Kidney epithelial cell (primary cell): ENCODE data around the gene DTNB. TPM values are rescaled to one million over a fixed set of nuclear protein-coding genes. Genes with fewer than 3 reads are reported as not detected.

Source experiments
- DNase-seq: peaks from one replicate; pipeline ENCODE4 v3.0.0-alpha.2; 2010; ENCODE audit warnings: low read depth
- H3K27me3 ChIP-seq: 2 replicates; pipeline ENCODE4 v1.6.0; 2011; ENCODE audit warnings: low read length; ENCODE audit not compliant: control insufficient read depth, insufficient read depth
- H3K36me3 ChIP-seq: 2 replicates; pipeline ENCODE4 v1.5.1; 2011; ENCODE audit warnings: low read length; ENCODE audit not compliant: control insufficient read depth, insufficient read depth
- H3K4me3 ChIP-seq: 2 replicates; pipeline ENCODE4 v1.5.1; 2011; ENCODE audit warnings: low read depth, mild to moderate bottlenecking, control low read depth, low read length
- CTCF ChIP-seq: IDR thresholded peaks from 2 replicates; pipeline ENCODE4 v1.5.1; 2011; ENCODE audit warnings: mild to moderate bottlenecking, moderate library complexity, low read length, control low read depth, inconsistent platforms; ENCODE audit not compliant: insufficient read depth, poor library complexity, severe bottlenecking
- total RNA-seq: library from RNA; depleted of rRNA; stranded (reverse); fragments of >200 nt; gene quantifications from 2 replicates; pipeline ENCODE4 v1.2.3, GENCODE V29; 2015

DTNB gene
- total RNA-seq, 1 donor from 2014 or later = 16.9 TPM

GRCh38 chr2:25523060-25523459 is 150.3 kb downstream of the DTNB start:
- no peaks in the 10 kb centered on the region for H3K36me3 ChIP-seq

GRCh38 chr2:25521665-25522387 is 151.6 kb downstream of the DTNB start:
- peak; percentile 81 for TF ChIP-seq CTCF
- no peak overlapping the region for H3K4me3 ChIP-seq
- H3K36me3 ChIP-seq = no peaks in the 10 kb centered on the region
- H3K27me3 ChIP-seq = no peaks in the 10 kb centered on the region
- DNase-seq = peak; percentile 7

More at GRCh38 chr2:25523060-25523459, 150.3 kb downstream of the DTNB start:
- TF ChIP-seq CTCF = no peak
- H3K4me3 ChIP-seq = no peak overlapping the region
- DNase-seq = no peak
- no peaks in the 10 kb centered on the region for H3K27me3 ChIP-seq

DNA sequence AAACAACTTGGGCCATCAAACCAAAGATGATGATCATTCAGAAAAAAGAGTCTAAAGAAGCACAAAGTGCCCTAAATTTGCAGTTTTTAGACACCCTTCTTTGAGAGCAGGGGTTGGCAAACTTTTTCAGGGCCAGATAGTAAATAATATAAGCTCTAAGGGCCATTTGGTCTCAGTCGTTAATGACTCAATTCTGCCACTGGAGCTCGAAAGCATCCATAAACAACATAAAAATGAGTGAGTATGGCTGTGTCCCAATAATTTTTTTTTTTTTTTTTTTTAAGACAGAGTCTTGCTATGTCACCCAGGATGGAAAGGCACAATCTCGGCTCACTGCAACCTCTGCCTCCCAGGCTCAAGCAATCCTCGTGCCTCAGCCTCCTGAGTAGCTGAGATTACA is 152.3 kb downstream of the DTNB start:
- DNase-seq = no peak
- no peak for TF ChIP-seq CTCF
- Histone ChIP-seq H3K27me3 (no peaks in the 10 kb centered on the region), H3K36me3 (no peaks in the 10 kb centered on the region), H3K4me3 (no peak overlapping the region)

- Histone ChIP-seq H3K4me3 (no peak overlapping the region), H3K27me3 (no peaks in the 10 kb centered on the region), H3K36me3 (no peaks in the 10 kb centered on the region)
- no peak for DNase-seq
- no peak for TF ChIP-seq CTCF
Measured at GRCh38 chr2:25517701-25518100, 155.7 kb downstream of the DTNB start.

DNA sequence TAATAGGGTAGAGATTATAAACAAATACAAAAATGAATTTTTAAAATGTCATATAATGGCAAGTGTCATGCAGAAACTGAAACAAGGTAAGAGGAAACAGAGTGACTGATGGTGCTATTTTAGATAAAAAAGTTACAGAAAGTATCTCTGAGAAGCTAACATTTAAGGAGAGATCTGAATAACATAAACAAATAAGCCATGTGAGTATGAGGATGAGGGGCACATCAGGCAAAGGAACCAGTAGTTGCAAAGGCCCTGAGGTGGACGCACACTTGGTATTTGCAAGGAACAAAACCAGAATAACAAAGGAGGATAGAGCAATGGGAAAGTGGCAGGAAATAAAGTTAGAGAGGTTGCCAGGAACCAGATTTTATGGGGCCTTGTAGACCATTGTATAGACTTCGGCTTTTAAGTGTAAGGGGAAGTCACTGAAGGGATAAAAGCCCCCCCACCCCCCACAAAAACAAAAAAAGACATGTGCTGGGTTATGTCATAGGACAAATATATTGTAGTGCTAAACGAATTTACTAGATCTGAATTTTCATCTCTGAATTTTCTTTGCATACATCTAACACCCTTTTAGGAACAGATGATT is 159.2 kb downstream of the DTNB start:
- DNase-seq = no peak
- H3K27me3 ChIP-seq = no peaks in the 10 kb centered on the region
- TF ChIP-seq CTCF = no peak
- no peak overlapping the region for H3K4me3 ChIP-seq
- no peaks in the 10 kb centered on the region for H3K36me3 ChIP-seq
